ENCODE results near the gene MYT1.

GRCh38 chr20:64224351-64225170 lies 60.3 kb downstream of the MYT1 start:
- TF ChIP-seq, protein P1, sequence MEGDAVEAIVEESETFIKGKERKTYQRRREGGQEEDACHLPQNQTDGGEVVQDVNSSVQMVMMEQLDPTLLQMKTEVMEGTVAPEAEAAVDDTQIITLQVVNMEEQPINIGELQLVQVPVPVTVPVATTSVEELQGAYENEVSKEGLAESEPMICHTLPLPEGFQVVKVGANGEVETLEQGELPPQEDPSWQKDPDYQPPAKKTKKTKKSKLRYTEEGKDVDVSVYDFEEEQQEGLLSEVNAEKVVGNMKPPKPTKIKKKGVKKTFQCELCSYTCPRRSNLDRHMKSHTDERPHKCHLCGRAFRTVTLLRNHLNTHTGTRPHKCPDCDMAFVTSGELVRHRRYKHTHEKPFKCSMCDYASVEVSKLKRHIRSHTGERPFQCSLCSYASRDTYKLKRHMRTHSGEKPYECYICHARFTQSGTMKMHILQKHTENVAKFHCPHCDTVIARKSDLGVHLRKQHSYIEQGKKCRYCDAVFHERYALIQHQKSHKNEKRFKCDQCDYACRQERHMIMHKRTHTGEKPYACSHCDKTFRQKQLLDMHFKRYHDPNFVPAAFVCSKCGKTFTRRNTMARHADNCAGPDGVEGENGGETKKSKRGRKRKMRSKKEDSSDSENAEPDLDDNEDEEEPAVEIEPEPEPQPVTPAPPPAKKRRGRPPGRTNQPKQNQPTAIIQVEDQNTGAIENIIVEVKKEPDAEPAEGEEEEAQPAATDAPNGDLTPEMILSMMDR (IDR thresholded peaks at IDR 0.05): no peak
- TF ChIP-seq POLR2A (IDR thresholded peaks at IDR 0.05): no peak

Measured in uterus (tissue), 2 donors.